Stimulated activated CD4-positive, alpha-beta T cell treated with anti-CD3 and anti-CD28 coated beads, Interleukin-1b, Interleukin-23, amount 100 ng/mL, for 24 hours (primary cell): ENCODE data around the gene UPK3BL2.
A peak's percentile ranks its signal among the peaks of the same experiment; 100 is the strongest.
"Not testable (repeated sequence)": the region's sequence is repeated elsewhere in the genome, so short reads cannot be mapped to it uniquely, and the experiment has no call there.

Experiments
- DNase-seq, 4 experiments: peaks; one replicate each; pipeline ENCODE4 v3.0.0-alpha.2; 2020; ENCODE audit warnings: low read depth in 4 of 4, low spot score in 1 of 4

UPK3BL2 gene

GRCh38 chr7:102496861-102497260 lies 46.6 kb downstream of the UPK3BL2 start:
- not testable (repeated sequence) for DNase-seq

- not testable (repeated sequence) for DNase-seq
Measured at GRCh38 chr7:102494473-102495149, 48.9 kb downstream of the UPK3BL2 start.

- DNase-seq: not testable (repeated sequence)
Measured at GRCh38 chr7:102494026-102494425, 49.5 kb downstream of the UPK3BL2 start.

- not testable (repeated sequence) for DNase-seq
Measured at GRCh38 chr7:102493220-102493935, 50.1 kb downstream of the UPK3BL2 start.

- peak in 2 of 4 experiments; percentile 42 to 60 for DNase-seq
Measured at GRCh38 chr7:102490529-102491075, 52.9 kb downstream of the UPK3BL2 start.
